B cell (primary cell): ENCODE data around the gene LZIC. TPM values are rescaled to one million over a fixed set of nuclear protein-coding genes. Genes with fewer than 3 reads are reported as not detected.
A peak's percentile ranks its signal among the peaks of the same experiment; 100 is the strongest.

ENCODE experiments used
- ATAC-seq: fragments of 200-7000 bp; cut with Tn5 transposase; one replicate; pipeline ENCODE4 v1.10.0; 2021; ENCODE audit warnings: low read depth, mild to moderate bottlenecking, moderate number of reproducible peaks, moderate library complexity
- CTCF ChIA-PET: fragments of 350-600 bp; sonication (Branson Sonifier 250); formaldehyde crosslinking; loops from one replicate; lab custom pipeline; 2021; ENCODE audit warnings: antibody characterized with exemption, inconsistent platforms; lab: Charles Lee
- POLR2A ChIA-PET: fragments of 350-600 bp; sonication (Branson Sonifier 250); formaldehyde crosslinking; loops from one replicate; lab custom pipeline; 2021; ENCODE audit warnings: antibody characterized with exemption; lab: Charles Lee
- DNase-seq: peaks from one replicate; pipeline ENCODE4 v3.0.0; 2013
- H2AFZ ChIP-seq: 2 replicates; pipeline ENCODE4 v1.6.1; 2012; ENCODE audit warnings: mild to moderate bottlenecking, low read depth, low read length; ENCODE audit not compliant: insufficient read depth, poor library complexity, severe bottlenecking
- H3K27ac ChIP-seq, 2 donors: 1 replicate in 1 of 2; 2 replicates in 1 of 2; pipeline ENCODE4 v1.5.1; 2012 to 2013; ENCODE audit warnings: low read length in 2 of 2, mild to moderate bottlenecking in 2 of 2, moderate library complexity in 1 of 2
- H3K27me3 ChIP-seq, 4 experiments: fragments of 200-600 bp in 1 of 4; sonication (generic) in 1 of 4; replicated peaks in 1 of 4; 1 replicate in 2 of 4; 2 replicates in 2 of 4; pipeline versions ENCODE4 v1.6.1 to v1.7.0; 2013 to 2016; ENCODE audit warnings: low read length in 3 of 4, mild to moderate bottlenecking in 2 of 4, mixed read lengths in 1 of 4, moderate library complexity in 1 of 4; ENCODE audit not compliant: insufficient read depth in 4 of 4, control insufficient read depth in 3 of 4; ENCODE audit errors: control extremely low read depth in 1 of 4
- H3K36me3 ChIP-seq, 2 experiments: replicated peaks in 1 of 2; 1 replicate in 1 of 2; 2 replicates in 1 of 2; pipeline versions ENCODE4 v1.6.1 to v1.7.1; 2013; ENCODE audit warnings: low read length in 1 of 2; ENCODE audit not compliant: insufficient read depth in 2 of 2, control insufficient read depth in 1 of 2; ENCODE audit errors: control extremely low read depth in 1 of 2, extremely low read depth in 1 of 2
- H3K4me1 ChIP-seq, 2 donors: fragments of 200-600 bp in 1 of 2; sonication (generic) in 1 of 2; 1 replicate in 1 of 2; 2 replicates in 1 of 2; pipeline versions ENCODE4 v1.5.1 to v1.6.1; 2013 to 2017; ENCODE audit warnings: low read length in 2 of 2; ENCODE audit not compliant: control insufficient read depth in 2 of 2, insufficient read depth in 2 of 2
- H3K4me2 ChIP-seq: replicated peaks from 2 replicates; pipeline ENCODE3; 2012; ENCODE audit warnings: mild to moderate bottlenecking, low read depth, low read length; ENCODE audit not compliant: poor library complexity, severe bottlenecking
- H3K4me3 ChIP-seq, 5 experiments: fragments of 200-600 bp in 1 of 5; sonication (generic) in 1 of 5; 1 replicate in 3 of 5; 2 replicates in 2 of 5; pipeline versions ENCODE4 v1.5.1 to v1.7.0; 2011 to 2016; ENCODE audit warnings: low read length in 4 of 5, mild to moderate bottlenecking in 4 of 5, low read depth in 2 of 5, control low read depth in 1 of 5, moderate library complexity in 1 of 5; ENCODE audit not compliant: insufficient read depth in 1 of 5; ENCODE audit errors: control extremely low read depth in 1 of 5, extremely low read depth in 1 of 5
- H3K79me2 ChIP-seq: fragments of 200-600 bp; sonication (generic); one replicate; pipeline ENCODE4 v1.6.0; 2016; ENCODE audit warnings: low read length; ENCODE audit not compliant: control insufficient read depth, insufficient read depth
- H3K9ac ChIP-seq: fragments of 200-600 bp; sonication (generic); 2 replicates; pipeline ENCODE4 v1.6.1; 2017; ENCODE audit warnings: mild to moderate bottlenecking, low read length, moderate library complexity
- H3K9me3 ChIP-seq, 3 donors: one replicate each; pipeline versions ENCODE4 v1.6.1 to v1.7.1; 2013; ENCODE audit warnings: low read length in 2 of 3; ENCODE audit not compliant: control insufficient read depth in 2 of 3, insufficient read depth in 1 of 3; ENCODE audit errors: control extremely low read depth in 1 of 3
- H4K20me1 ChIP-seq: 2 replicates; pipeline ENCODE4 v1.6.0; 2012; ENCODE audit warnings: mild to moderate bottlenecking, low read length; ENCODE audit not compliant: insufficient read depth, control insufficient read depth, poor library complexity, severe bottlenecking
- H3K27ac Mint-ChIP-seq: one replicate; pipeline ENCODE4 v1.8.0; 2021; ENCODE audit warnings: mixed read lengths
- H3K27me3 Mint-ChIP-seq: one replicate; pipeline ENCODE4 v1.8.0; 2021; ENCODE audit warnings: mixed read lengths
- H3K4me1 Mint-ChIP-seq: one replicate; pipeline ENCODE4 v1.8.0; 2021; ENCODE audit warnings: mixed read lengths
- H3K4me3 Mint-ChIP-seq: one replicate; pipeline ENCODE4 v1.8.0; 2021; ENCODE audit warnings: mixed read lengths
- H3K9me3 Mint-ChIP-seq: one replicate; pipeline ENCODE4 v1.8.0; 2022; ENCODE audit warnings: mixed read lengths; ENCODE audit not compliant: insufficient read depth
- EZH2 ChIP-seq: IDR thresholded peaks from 2 replicates; pipeline ENCODE4 v1.6.1; 2012; ENCODE audit warnings: borderline replicate concordance, low read depth, mild to moderate bottlenecking, moderate library complexity, low read length; ENCODE audit not compliant: insufficient read depth, poor library complexity, severe bottlenecking
- WGBS: methylation state at CpG from one replicate; pipeline ENCODE4 v1.1.5; 2013; ENCODE audit warnings: missing lambda C conversion rate; ENCODE audit not compliant: insufficient coverage; 5-methylcytosine and 5-hydroxymethylcytosine counted together
- intact Hi-C: fragments of 100-400 bp; cut with micrococcal nuclease; formaldehyde crosslinking; loops from one replicate; pipeline ENCODE4 v1.10.0; 2022
- polyA plus RNA-seq: library from polyadenylated mRNA; depleted of rRNA; stranded (reverse); fragments of >200 nt; gene quantifications from 2 replicates; pipeline ENCODE4 v1.2.3, GENCODE V29; 2012
- total RNA-seq, 2 donors: library from RNA; stranded (reverse); fragments of 120-200 nt in 1 of 2; gene quantifications; 1 replicate in 1 of 2; 2 replicates in 1 of 2; pipeline versions ENCODE4 v1.2.3 to v1.2.4, GENCODE V29; 2013 to 2022
- TF ChIP-seq, protein P1 (sequence below): fragments of 200-600 bp; IDR thresholded peaks from one replicate; pipeline ENCODE4 v1.8.0; 2022; ENCODE audit warnings: antibody characterized with exemption, mild to moderate bottlenecking

The LZIC gene
- total and polyA plus RNA-seq, 2 donors (not counting 1 experiment from before 2014, with no cell fraction given): 6.2 to 26.0 TPM

DNA sequence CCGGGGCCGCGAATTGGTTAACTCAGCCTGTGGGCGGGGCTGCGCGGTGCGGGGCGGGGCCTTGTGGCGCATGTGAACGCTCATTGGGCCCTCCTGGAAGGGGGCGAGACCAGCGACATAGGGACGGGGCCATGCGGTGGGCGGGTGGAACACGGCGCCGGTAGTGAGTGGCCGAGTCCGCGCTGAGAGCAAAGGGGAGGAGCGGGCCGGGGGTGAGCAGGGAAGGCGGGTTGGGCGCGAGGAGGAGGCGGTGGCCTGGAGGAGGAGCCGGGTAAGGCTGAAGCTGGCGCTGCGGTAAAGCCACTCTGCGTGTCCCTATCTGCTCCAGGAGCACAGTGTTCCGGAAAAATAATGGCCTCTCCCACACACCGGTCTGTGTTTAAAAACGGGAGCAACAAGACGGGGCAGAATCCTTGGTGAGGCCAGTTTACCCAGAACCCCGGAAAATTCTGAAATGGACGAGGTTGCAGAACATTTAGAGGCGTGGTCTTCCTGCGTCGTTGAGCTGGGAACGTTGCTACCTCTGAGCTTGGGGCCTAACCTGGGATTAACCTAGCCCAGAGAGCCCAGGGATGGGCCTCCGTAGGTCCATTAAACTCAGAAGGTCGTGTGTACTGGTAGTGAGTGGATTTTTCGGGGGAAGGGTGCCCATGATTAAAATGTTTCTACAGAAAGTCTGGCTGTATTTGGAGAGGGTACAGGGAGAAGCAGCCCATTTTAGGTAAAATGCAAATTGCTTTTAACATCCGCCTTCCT is 32.6 kb downstream of the LZIC start:
- Histone ChIP-seq H3K9ac (peak overlapping the region; percentile 76), H2AFZ (peak overlapping the region; percentile 84), H3K79me2 (peaks cover 15% of the 10 kb centered on the region), H3K4me2 (peak overlapping the region; percentile 80), H3K27ac (peak overlapping the region; percentile 56 to 67), H3K36me3 (no peaks in the 10 kb centered on the region), H3K27me3 (no peaks in the 10 kb centered on the region), H3K9me3 (no peaks in the 10 kb centered on the region), H4K20me1 (no peaks in the 10 kb centered on the region), H3K4me3 (peak overlapping the region; percentile 65 to 96 (median 91)), H3K4me1 (peaks cover 10 to 18% of the 10 kb centered on the region in 2 donors)
- ATAC-seq (peak; percentile 89), DNase-seq (peak; percentile 99)
- 0% methylated on average over 44 of the region's 45 CpGs for WGBS
- no peak for TF ChIP-seq EZH2
- TF ChIP-seq, protein P1, sequence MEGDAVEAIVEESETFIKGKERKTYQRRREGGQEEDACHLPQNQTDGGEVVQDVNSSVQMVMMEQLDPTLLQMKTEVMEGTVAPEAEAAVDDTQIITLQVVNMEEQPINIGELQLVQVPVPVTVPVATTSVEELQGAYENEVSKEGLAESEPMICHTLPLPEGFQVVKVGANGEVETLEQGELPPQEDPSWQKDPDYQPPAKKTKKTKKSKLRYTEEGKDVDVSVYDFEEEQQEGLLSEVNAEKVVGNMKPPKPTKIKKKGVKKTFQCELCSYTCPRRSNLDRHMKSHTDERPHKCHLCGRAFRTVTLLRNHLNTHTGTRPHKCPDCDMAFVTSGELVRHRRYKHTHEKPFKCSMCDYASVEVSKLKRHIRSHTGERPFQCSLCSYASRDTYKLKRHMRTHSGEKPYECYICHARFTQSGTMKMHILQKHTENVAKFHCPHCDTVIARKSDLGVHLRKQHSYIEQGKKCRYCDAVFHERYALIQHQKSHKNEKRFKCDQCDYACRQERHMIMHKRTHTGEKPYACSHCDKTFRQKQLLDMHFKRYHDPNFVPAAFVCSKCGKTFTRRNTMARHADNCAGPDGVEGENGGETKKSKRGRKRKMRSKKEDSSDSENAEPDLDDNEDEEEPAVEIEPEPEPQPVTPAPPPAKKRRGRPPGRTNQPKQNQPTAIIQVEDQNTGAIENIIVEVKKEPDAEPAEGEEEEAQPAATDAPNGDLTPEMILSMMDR: no peak
- POLR2A ChIA-PET: interaction anchor here (0.6 to 1.4 kb wide), 4 partner anchors 32 to 337 kb away, joined by 3 to 11 read pairs (median 5); partner anchors contain the start of genes LZIC and NMNAT1
- Mint-ChIP-seq H3K27me3 (no peaks in the 10 kb centered on the region), H3K27ac (peak overlapping the region; percentile 99), H3K4me1 (peaks cover 30% of the 10 kb centered on the region), H3K9me3 (no peaks in the 10 kb centered on the region), H3K4me3 (peak overlapping the region; percentile 99)
- intact Hi-C loops: loop anchor here (1.0 to 5.0 kb wide), 12 partner anchors 10 to 782 kb away; partner anchors contain the start of genes CENPS, KIF1B, LZIC and NMNAT1
- CTCF ChIA-PET: interaction anchor here (0.7 to 1.2 kb wide), 4 partner anchors 36 to 324 kb away, joined by 3 to 6 read pairs (median 4); partner anchors contain the start of gene KIF1B

DNA sequence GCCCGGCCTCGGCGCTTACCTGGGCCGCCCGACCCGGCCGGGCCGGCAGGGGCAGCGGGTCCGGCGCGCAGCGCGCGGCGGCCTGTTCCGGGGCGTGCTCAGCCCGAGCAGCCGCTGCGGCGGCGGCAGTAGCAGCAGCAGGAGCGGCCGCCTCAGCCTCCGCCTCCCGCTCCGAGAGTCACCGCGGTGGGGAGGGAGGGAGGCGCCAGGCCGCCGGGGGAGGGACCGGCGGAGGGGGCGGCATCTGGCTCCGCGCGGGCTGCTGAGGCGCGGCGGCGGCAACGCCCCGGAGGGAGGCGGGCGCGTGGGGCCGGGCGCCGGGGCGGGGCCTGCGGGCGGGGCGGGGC is 33.1 kb downstream of the LZIC start, which contains the start of gene CTNNBIP1:
CTNNBIP1 (minus strand) TSS at position 194 of the 347 bp plus-strand sequence. CDS start 38,205 bp downstream, outside the sequence.
- H3K27ac ChIP-seq: peak within 1 kb of the TSS; percentile 56 to 67
- peaks cover 30% of the 10 kb centered on the region for H3K4me1 Mint-ChIP-seq
- WGBS: under 1% methylated on average over 54 of the region's 55 CpGs
- ATAC-seq (no peak), DNase-seq (no peak)
- H3K79me2 ChIP-seq: peaks cover 19% of the 10 kb centered on the region
- intact Hi-C loops: loop anchor here (1.0 to 5.0 kb wide), 12 partner anchors 10 to 782 kb away; partner anchors contain the start of genes CENPS, KIF1B, LZIC and NMNAT1
- H3K9me3 ChIP-seq: no peaks in the 10 kb centered on the region
- peak within 1 kb of the TSS; percentile 89 for H2AFZ ChIP-seq
- ChIA-PET POLR2A (interaction anchor here (0.6 to 1.4 kb wide), 2 partner anchors 40 to 336 kb away, joined by 6 to 11 read pairs; no protein-coding TSS in a partner anchor), CTCF (interaction anchor here (1.2 kb wide), 2 partner anchors 36 to 41 kb away, joined by 5 to 6 read pairs; no protein-coding TSS in a partner anchor)
- H3K27me3 ChIP-seq: no peaks in the 10 kb centered on the region
- peak within 1 kb of the TSS; percentile 99 for H3K27ac Mint-ChIP-seq
- no peaks in the 10 kb centered on the region for H3K36me3 ChIP-seq
- H3K9ac ChIP-seq: peak within 1 kb of the TSS; percentile 76
- no peaks in the 10 kb centered on the region for H4K20me1 ChIP-seq
- no peaks in the 10 kb centered on the region for H3K9me3 Mint-ChIP-seq
- H3K4me2 ChIP-seq: peak within 1 kb of the TSS; percentile 98
- no peaks in the 10 kb centered on the region for H3K27me3 Mint-ChIP-seq
- H3K4me3 ChIP-seq: peak within 1 kb of the TSS; percentile 65 to 96 (median 91)
- H3K4me1 ChIP-seq: peaks cover 10 to 18% of the 10 kb centered on the region in 2 donors
- peak within 1 kb of the TSS; percentile 99 for H3K4me3 Mint-ChIP-seq
- TF ChIP-seq, protein P1: no peak
- no peak for TF ChIP-seq EZH2
